Esophagus mucosa (tissue), 1 donor: ENCODE data around the gene CLVS2. TPM values are rescaled to one million over a fixed set of nuclear protein-coding genes. Genes with fewer than 3 reads are reported as not detected.

Experiments
- ATAC-seq: fragments of 200-7000 bp; cut with Tn5 transposase; one replicate; pipeline ENCODE4 v1.9.1; 2020
- total RNA-seq: library from RNA; stranded (reverse); gene quantifications from one replicate; pipeline ENCODE4 v1.2.4, GENCODE V29; 2023
- donor health status: DM: yes; HTN: yes; CAD: no.

CLVS2 gene
- total RNA-seq, 1 donor from 2014 or later, result not detected

DNA sequence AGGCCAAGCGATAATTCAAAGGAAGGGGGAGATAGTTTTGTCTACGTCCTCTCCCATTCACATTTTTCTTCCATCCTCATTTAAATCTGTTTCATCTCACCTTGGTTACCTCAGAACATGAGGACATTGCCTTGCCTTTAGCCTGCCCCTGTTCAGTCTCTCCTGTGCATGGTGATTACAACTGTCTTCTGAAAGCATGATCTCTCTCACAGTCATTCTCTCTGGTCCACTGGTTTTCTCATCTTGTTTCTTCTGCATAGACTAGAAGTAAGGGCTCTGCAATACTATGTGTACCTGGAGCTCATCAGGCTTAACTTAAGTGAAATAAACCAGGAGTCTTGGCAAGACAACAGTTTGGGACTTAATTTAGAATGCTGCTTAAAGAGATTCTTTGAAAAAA, 31.4 kb downstream of the CLVS2 start:
- ATAC-seq, result no peak

DNA sequence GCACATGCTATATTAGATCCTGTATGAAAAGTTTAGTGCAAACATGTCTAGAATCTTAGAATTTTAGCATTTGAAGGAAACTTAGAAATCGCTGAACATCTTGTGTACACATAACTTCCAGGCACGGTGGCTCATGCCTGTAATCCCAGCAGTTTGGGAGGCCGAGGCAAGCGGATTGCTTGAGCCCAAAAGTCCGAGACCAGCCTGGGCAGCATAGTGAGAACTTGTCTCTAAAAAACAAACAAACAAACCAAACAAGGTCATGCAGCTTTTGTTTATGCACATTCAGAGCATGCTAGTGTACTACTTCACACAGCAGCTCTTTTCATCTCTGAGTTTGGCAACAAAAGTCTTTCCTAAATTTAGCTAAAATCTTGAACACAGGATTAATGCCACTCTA, 32.2 kb downstream of the CLVS2 start:
- ATAC-seq, result no peak

DNA sequence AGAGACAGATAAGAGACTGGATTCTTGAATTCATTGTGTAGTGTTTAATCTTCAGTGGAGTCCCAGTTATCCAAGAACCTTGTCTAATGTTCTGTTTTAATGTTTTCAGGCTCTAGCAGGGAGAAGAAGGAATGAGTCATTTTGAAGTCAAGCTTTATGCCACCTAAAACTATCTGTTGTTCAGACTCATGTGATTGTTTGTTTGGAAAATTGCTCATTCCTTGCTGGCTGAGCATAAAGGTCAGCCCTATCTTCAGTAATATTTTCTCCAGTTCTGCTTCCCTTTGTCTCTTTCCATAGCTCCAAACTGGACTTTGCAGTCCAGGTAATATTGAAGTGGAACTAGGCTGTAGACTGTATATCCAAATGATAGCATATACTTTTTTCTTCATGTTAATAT, 34.2 kb downstream of the CLVS2 start:
- no peak for ATAC-seq

DNA sequence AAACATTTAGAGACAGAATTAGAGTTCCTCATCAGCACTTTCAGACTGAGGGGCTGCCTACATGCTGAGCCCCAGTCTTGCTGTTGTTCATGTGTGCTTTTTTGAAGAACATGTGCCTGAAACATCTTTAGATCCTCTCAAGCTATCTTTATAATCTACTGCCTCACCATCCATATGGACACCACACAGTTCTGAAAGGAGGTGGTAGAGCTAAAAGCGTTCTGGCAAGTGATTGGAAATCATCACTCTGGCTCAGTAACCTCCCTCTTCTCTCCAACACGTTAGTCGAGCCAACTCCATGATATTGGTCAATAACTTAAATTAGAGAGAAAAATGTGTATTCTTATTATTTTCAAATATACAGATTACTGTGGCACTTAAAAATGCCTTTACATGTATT, 40.6 kb downstream of the CLVS2 start:
- no peak for ATAC-seq

DNA sequence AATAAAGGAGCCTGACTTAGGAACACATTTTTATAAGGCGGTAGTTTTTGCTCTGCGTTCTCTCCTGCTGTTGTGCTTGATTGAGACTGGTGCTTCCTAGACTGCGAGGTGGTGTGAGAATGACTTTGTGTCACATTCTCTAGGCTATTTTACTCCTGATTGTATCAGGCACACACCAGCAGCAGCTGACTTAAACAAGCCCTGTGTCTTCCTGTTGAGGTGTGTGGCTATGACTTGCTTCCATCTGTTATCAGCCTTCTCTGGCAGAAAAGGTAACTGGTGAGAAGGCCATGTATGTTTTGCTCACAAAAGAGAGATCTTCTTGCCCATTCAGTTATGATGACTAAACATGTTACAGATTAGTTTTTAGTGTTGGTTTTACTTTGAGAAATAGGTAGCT, 43.4 kb downstream of the CLVS2 start:
- no peak for ATAC-seq

DNA sequence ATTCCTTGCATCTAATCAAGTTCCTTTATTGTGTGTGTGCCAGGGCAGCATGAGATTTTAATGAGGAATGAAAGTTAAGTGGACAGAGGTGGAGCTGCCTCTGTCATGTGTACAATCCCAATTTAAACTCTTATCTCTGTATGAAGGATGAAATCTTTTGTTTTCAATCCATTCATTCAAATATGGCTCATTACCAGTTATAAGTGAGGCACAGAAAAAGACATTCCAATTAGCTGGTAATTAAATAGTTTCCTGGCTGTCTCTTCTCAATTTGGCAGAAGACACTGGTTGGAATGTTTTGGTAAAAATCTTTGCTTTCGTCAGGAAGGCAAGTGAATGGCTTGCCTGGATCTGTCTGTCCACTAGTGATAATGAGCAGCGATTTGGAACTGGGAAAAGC, 46.4 kb downstream of the CLVS2 start:
- ATAC-seq, result no peak

DNA sequence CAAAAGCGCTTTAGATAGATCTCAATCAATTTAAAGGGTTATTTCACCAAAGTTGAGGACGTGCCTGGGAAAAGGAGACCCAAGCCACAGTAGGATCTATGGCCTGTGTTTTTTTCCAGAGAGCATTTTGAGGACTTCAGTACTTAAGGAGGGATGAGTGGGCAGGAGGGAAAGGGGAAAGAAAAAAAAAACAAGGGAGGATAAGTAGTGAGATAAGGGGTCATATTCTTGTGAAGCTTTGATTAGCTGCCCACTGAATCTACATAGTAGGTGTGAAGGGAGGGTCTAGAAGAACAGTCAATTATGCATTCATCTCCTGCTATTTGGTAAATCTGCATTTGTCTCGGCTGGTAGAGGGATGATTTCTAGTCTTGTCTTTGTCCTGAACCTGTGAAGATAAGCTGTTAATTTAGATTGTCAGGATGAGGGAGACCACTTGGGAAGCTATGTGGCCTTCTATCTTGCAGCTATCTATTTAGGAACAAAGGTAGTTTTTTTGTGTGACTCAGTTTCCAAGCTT, 48.4 kb downstream of the CLVS2 start:
- no peak for ATAC-seq

DNA sequence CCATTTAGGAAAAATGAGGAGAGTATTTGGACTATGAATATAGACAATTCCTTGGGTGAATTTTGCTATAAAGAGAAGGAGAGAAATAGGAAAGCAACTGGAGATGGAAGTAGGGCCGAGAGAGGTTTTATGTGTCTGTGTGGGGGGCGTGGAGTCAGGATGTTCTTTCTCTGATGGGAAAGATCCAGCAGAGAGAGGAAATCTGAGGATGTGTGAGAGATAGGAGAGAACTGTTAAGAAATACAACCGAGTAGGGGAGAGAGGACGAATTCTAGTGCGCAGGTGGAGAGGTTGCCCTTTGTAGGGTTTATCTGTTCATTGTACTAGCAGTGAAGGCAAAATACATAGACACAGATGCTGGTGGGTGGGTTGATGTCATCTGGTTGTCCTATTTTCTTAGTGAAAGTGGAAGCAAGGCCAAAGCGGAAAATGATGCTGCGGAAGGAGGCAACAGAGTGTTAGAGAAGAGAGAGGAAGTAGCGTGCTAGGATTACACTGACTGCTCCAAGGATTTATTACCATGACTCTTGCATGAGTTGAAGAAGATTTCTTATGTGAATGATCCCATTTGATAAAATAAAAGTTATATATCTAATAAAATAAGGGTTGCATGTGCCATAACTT, 57.7 kb downstream of the CLVS2 start:
- no peak for ATAC-seq

DNA sequence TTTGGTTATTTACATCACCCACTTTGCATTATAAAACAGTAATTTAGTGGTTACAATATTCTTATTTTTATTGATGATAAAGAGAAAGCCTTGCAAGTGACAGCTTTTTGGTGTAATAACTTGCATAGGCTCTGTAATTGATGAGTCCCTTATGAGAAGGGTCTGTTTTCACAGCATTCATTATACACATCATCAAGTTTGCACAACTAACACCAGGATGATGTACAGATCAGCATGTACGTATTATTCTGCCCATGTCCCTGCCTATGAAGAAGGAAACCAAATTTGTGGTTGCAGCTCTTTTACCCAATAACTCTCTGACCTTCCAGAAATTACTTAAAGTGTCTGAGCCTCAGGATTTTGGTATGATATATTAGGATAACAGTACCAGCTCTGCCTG, 59.2 kb downstream of the CLVS2 start:
- ATAC-seq, result no peak

DNA sequence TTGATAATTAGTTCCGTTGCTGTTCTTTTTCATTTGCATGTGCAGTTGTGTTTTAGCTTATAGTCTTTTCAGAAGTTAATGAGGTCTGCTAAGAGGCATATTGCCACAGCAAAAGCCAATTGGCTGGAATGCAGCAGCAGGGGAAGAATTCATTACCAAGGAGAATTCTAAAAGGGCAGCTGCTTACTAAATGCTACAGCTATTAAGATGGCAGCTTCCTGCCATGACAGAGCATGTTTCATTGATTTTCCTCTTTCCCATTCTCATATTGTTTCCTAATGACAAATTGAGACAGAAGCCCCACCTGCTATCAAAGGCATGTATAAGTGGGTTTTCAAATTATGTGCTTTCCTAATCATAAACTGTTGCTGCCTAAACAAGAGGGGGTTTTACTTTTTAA, 66.6 kb downstream of the CLVS2 start:
- no peak for ATAC-seq

DNA sequence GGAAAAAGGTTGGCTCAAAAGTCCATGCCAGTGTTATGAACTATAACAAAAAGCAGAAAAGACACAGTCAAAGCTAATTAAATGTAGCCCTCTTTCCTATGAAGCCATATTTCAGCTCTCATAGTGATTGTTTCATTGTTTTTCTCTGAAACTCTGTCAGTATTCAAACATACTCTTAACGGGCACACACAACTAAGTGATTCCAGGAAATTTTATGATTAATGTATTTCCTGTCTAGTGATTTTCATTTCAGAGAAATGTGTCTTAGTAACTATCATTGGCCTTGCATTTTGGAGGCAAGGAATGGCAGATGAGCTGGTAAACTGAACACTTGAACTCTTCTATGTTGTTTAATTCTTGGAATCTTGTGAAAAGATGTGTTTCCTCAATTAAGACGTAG, 68.0 kb downstream of the CLVS2 start:
- ATAC-seq, result no peak

DNA sequence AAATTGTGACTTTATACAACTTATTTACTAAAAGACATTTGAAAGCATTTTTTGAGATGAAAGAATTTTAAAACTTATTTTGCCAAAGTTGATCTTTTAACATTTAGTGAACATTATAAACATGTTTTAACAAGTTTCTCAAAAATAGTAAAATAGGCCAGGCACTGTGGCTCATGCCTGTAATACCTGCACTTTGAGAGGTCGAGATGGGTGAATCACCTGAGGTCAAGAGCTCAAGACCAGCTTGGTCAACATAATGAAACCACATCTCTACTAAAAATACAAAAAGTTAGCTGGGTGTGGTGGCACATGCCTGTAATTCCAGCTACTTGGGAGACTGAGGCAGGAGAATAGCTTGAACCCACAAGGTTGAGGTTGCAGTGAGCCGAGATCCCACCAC, 78.6 kb downstream of the CLVS2 start:
- no peak for ATAC-seq

DNA sequence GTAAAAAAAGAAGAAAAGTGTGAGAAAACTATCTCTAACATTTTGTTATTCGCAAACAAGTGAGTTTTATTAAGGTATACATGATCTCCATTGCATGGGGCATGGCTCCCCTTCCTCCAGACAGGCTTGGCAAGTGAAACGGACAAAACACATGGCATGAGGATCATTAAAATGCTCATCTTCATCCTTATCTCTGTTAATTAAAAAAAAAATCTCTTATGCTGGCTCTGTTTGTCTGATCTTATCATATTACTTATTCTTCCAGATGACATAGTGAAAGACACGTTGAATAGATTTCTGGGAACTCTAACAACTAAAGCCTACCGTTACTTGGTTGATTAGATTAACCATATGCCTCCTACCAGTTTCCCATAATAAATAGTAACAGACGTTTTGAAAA, 89.4 kb downstream of the CLVS2 start:
- no peak for ATAC-seq

DNA sequence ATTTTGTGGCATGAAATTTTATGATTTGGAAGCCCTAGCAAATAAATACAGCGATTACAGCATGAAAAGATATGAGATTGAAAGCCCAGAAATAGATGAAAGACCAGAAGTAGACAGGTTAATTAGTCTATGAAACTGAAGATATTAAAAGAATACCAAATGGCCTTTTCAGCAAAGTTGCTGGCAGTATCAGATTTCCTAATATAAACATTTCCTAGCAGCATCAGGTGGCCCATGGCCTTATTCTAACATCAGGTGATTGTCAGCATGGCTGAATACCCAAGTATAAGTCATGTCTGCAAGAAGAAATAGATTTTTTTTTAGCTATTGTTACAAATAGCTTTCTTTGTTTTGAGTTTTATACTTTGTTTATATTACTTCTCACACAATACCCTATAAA, 93.2 kb downstream of the CLVS2 start:
- no peak for ATAC-seq

DNA sequence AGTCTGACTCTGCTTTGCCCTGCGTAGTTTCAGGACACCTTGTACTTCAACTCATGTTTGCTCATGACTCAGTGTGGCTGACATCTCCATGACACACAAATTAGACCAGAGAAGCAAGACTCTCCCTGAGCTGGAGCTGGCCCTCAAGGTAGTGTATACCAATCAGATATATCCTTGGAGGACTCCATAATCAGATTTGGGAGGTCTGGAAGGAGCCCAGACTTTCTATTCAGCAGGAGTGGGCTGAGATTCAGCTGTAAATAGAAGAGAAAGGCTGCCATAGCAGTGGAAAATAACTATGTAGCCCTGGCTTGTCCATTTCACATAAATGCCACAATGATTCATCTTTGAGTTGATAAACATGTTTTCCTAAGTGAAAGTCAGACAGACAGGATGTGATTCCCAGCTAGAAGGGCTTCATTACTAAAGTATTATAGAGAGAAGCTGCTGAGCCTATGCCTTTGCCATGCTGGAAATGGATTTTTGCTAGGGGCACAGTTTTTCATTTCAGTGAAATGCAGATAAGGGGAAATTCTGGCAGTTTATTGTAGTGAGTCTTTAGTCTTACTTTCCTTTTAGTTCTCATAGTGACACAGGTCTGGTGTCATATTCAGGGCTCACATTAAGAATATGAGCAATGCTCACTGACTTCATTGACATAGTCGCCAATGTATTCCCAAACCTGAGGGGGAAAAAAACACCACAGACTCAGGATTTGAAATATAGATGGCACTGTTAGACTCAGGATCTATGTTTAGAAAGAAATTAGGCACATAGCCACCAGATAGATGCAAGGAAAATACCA, 95.3 kb downstream of the CLVS2 start:
- peak; percentile 38 for ATAC-seq

DNA sequence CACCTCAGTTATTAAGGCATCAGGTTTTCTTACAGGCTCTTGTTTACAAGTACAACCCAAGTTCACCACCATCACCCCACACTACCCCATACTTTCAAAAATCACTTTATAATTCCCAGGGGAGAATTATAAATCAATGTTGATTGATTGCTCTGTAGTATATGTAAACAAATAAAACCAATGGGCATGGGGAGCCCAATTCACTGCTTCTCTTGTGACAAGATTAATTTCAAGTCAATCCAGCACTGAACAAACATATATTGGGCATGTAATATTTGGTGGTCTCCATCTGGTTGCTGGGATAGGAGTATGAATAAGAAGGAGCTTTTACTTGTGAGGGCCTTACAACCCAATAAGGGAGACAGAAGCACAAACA, 95.8 kb downstream of the CLVS2 start:
- no peak for ATAC-seq

DNA sequence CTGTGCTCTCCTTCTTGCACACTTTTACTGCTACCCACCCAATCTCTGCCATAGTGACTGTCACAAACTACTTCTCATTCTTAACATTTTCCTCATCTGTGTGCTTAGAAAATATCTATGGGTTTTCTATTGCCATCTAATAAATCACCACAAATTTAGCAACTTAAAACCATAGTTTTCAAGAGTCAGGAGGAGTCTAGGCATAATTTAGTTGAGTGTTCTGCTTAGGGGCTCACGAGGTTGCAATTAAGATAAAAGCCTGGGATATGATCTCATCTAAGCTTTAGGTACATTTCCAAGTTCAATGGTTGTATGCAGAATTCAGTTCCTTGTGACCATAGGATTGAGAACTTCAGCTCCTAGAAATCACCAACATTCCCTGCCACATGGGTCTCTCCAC, 98.8 kb downstream of the CLVS2 start:
- ATAC-seq, result no peak

DNA sequence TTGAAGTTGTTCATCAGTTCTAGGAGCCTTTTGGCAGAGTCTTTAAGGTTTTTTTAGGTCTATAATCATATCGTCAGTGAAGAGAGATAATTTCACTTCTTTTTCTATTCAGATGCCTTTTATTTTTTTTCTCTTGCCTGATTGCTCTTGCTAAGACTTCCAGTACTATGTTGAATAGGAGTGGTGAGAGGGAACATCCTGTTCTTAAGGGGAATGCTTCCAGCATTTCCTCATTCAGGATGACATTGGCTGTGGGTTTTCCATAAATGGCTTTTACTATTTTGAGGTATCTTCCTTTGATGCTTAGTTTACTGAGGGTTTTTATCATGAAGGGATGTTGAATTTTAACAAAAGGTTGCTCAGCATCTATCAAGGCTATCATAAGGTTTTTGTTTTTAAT, 109.5 kb downstream of the CLVS2 start:
- no peak for ATAC-seq

DNA sequence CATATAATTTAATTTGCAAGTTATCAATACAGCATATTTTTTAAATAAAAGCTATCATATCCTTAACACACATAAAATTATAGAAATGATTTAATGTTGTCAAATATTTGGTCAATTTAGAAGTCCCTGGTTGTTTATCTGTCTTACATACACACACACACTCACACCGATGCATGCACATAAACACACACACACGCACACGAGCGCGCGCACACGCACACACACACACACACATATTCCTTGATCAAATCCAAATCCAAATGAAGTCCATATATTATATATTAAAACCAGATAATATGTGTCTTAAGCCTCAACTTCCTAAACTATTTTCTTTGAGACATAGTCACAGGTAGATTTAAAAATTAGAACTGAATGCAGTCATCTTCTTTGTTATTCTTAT, 120.3 kb downstream of the CLVS2 start:
- ATAC-seq, result no peak

DNA sequence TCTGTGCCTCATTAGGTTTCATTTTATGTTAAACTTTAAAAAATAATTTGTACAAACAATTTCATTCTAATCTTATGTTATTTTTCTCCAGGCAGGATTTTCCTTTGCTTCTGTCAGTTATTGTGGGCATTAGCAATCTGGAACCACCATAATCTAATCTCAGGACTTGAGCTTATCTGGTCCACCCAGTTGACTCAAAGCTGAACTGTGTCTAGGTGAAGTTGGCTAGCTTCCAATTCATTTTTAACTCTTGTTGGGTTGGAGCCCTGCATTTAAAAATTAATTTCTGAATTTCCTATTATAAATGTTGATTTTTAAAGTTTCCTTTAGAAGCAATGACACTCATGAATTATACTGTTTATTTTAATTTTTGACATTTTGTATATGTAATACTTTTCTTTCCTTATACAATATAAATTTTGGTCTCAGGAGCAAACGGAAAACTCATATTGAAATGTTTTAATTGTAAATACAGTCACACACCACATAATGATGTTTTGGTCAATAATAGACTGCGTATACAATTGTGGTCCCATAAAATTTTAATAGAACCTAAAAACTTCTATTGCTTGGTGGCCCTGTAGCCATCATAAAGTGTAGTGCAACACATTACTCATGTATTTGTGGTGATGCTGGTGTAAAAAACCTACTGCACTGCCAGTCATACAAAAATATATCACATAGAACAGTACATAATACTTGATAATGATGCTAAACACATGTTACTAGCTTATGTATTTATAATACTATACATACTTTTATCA, 121.3 kb downstream of the CLVS2 start:
- no peak for ATAC-seq

DNA sequence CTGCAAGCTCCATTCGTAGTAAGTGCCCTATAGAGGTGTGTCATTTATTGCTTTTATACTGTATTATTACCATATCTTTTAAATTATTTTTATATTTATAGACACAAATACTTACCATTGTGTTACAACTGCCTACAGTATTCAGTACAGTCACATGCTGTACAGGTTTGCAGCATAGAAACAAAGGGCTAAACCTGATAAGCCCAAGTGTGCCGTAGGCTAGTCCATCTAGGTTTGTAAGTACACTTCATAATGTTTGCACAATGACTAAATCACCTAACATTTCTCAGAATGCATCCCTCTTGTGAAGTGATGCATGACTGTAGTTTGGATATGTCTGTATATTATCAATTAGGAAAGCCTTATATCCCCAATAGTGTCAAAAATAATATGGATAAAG, 122.8 kb downstream of the CLVS2 start:
- no peak for ATAC-seq
